Stimulated activated memory B cell treated with anti-CD40 and anti-IgM and Interleukin-4, amounts not matched to agents 10 μg/mL and 1 μg/mL and 100 μg/mL, for 72 hours (primary cell): Measurements from ENCODE around the gene TMEM45B.
"Not testable (repeated sequence)": the region's sequence is repeated elsewhere in the genome, so short reads cannot be mapped to it uniquely, and the experiment has no call there.

Experiments
- ATAC-seq: fragments of 150-1000 bp; cut with Tn5 transposase; 2 replicates; pipeline ENCODE4 v1.10.0; 2021
- H3K27ac Mint-ChIP-seq: one replicate; pipeline ENCODE4 v1.8.0; 2022; ENCODE audit warnings: mild to moderate bottlenecking, mixed read lengths
- H3K27me3 Mint-ChIP-seq: one replicate; pipeline ENCODE4 v1.8.0; 2022; ENCODE audit warnings: mixed read lengths
- H3K36me3 Mint-ChIP-seq: one replicate; pipeline ENCODE4 v1.8.0; 2022; ENCODE audit warnings: mixed read lengths
- H3K4me1 Mint-ChIP-seq: one replicate; pipeline ENCODE4 v1.8.0; 2022; ENCODE audit warnings: mixed read lengths
- H3K4me3 Mint-ChIP-seq: one replicate; pipeline ENCODE4 v1.8.0; 2022; ENCODE audit warnings: mild to moderate bottlenecking, moderate library complexity, mixed read lengths
- H3K9me3 Mint-ChIP-seq: one replicate; pipeline ENCODE4 v1.8.0; 2022; ENCODE audit warnings: mixed read lengths

TMEM45B gene

GRCh38 chr11:129855086-129855485 lies 39.4 kb downstream of the TMEM45B start:
- Mint-ChIP-seq H3K27me3 (peaks cover 4% of the 10 kb centered on the region), H3K9me3 (no peaks in the 10 kb centered on the region), H3K4me3 (no peak overlapping the region), H3K36me3 (peaks cover 9% of the 10 kb centered on the region), H3K27ac (no peak overlapping the region), H3K4me1 (no peaks in the 10 kb centered on the region)
- ATAC-seq, result no peak

- H3K27ac Mint-ChIP-seq, result no peak overlapping the region
- H3K9me3 Mint-ChIP-seq, result no peaks in the 10 kb centered on the region
- no peaks in the 10 kb centered on the region for H3K4me1 Mint-ChIP-seq
- no peak overlapping the region for H3K4me3 Mint-ChIP-seq
- no peaks in the 10 kb centered on the region for H3K27me3 Mint-ChIP-seq
- H3K36me3 Mint-ChIP-seq, result peaks cover 10% of the 10 kb centered on the region
- no peak for ATAC-seq
These were observed 40.4 kb downstream of the TMEM45B start for GRCh38 chr11:129856036-129856435.

- Mint-ChIP-seq H3K27ac (no peak overlapping the region), H3K27me3 (no peaks in the 10 kb centered on the region), H3K9me3 (no peaks in the 10 kb centered on the region), H3K36me3 (peaks cover 61% of the 10 kb centered on the region), H3K4me1 (no peaks in the 10 kb centered on the region), H3K4me3 (no peak overlapping the region)
- no peak for ATAC-seq
These were observed 46.3 kb downstream of the TMEM45B start for GRCh38 chr11:129861702-129862522.

- ATAC-seq, result no peak
- Mint-ChIP-seq H3K27me3 (no peaks in the 10 kb centered on the region), H3K36me3 (peaks cover 77% of the 10 kb centered on the region), H3K4me3 (no peak overlapping the region), H3K9me3 (no peaks in the 10 kb centered on the region), H3K27ac (no peak overlapping the region), H3K4me1 (no peaks in the 10 kb centered on the region)
These were observed 49.2 kb downstream of the TMEM45B start for GRCh38 chr11:129864811-129865210.

- no peak overlapping the region for H3K27ac Mint-ChIP-seq
- no peak overlapping the region for H3K4me3 Mint-ChIP-seq
- peak; percentile 47 for ATAC-seq
- H3K36me3 Mint-ChIP-seq, result peaks cover 80% of the 10 kb centered on the region
- H3K4me1 Mint-ChIP-seq, result no peaks in the 10 kb centered on the region
- H3K27me3 Mint-ChIP-seq, result no peaks in the 10 kb centered on the region
- no peaks in the 10 kb centered on the region for H3K9me3 Mint-ChIP-seq
These were observed 50.1 kb downstream of the TMEM45B start for GRCh38 chr11:129865701-129866100.

- no peaks in the 10 kb centered on the region for H3K27me3 Mint-ChIP-seq
- ATAC-seq, result no peak
- no peaks in the 10 kb centered on the region for H3K9me3 Mint-ChIP-seq
- H3K4me1 Mint-ChIP-seq, result no peaks in the 10 kb centered on the region
- H3K27ac Mint-ChIP-seq, result no peak overlapping the region
- no peak overlapping the region for H3K4me3 Mint-ChIP-seq
- peaks cover 86% of the 10 kb centered on the region for H3K36me3 Mint-ChIP-seq
These were observed 50.7 kb downstream of the TMEM45B start for GRCh38 chr11:129866311-129866710.

- peaks cover 82% of the 10 kb centered on the region for H3K36me3 Mint-ChIP-seq
- not testable (repeated sequence) for H3K27ac Mint-ChIP-seq
These were observed 53.0 kb downstream of the TMEM45B start for GRCh38 chr11:129868626-129869025.

GRCh38 chr11:129871914-129872313 lies 56.3 kb downstream of the TMEM45B start:
- Mint-ChIP-seq H3K4me3 (no peak overlapping the region), H3K9me3 (no peaks in the 10 kb centered on the region), H3K36me3 (peaks cover 68% of the 10 kb centered on the region), H3K27ac (no peak overlapping the region), H3K27me3 (no peaks in the 10 kb centered on the region), H3K4me1 (no peaks in the 10 kb centered on the region)
- ATAC-seq, result no peak

More at GRCh38 chr11:129868626-129869025, 53.0 kb downstream of the TMEM45B start:
- H3K4me1 Mint-ChIP-seq, ATAC-seq, H3K4me3 Mint-ChIP-seq, H3K9me3 Mint-ChIP-seq, H3K27me3 Mint-ChIP-seq: not testable (repeated sequence)

- Mint-ChIP-seq H3K4me1 (no peaks in the 10 kb centered on the region), H3K9me3 (no peaks in the 10 kb centered on the region), H3K27me3 (no peaks in the 10 kb centered on the region), H3K4me3 (no peak overlapping the region), H3K36me3 (peaks cover 87% of the 10 kb centered on the region), H3K27ac (no peak overlapping the region)
- no peak for ATAC-seq
These were observed 64.7 kb downstream of the TMEM45B start for GRCh38 chr11:129880311-129880710.

- no peaks in the 10 kb centered on the region for H3K9me3 Mint-ChIP-seq
- peaks cover 98% of the 10 kb centered on the region for H3K36me3 Mint-ChIP-seq
- H3K27ac Mint-ChIP-seq, result no peak overlapping the region
These were observed 66.0 kb downstream of the TMEM45B start for GRCh38 chr11:129881570-129882170.

GRCh38 chr11:129884581-129884980 lies 68.9 kb downstream of the TMEM45B start:
- no peaks in the 10 kb centered on the region for H3K4me1 Mint-ChIP-seq
- H3K9me3 Mint-ChIP-seq, result no peaks in the 10 kb centered on the region
- ATAC-seq, result no peak
- H3K4me3 Mint-ChIP-seq, result no peak overlapping the region
- H3K36me3 Mint-ChIP-seq, result peaks cover 92% of the 10 kb centered on the region
- H3K27ac Mint-ChIP-seq, result no peak overlapping the region
- no peaks in the 10 kb centered on the region for H3K27me3 Mint-ChIP-seq

More at GRCh38 chr11:129881570-129882170, 66.0 kb downstream of the TMEM45B start:
- no peak for ATAC-seq
- Mint-ChIP-seq H3K4me3 (no peak overlapping the region), H3K4me1 (no peaks in the 10 kb centered on the region), H3K27me3 (no peaks in the 10 kb centered on the region)

- H3K36me3 Mint-ChIP-seq, result peaks cover 92% of the 10 kb centered on the region
- no peaks in the 10 kb centered on the region for H3K4me1 Mint-ChIP-seq
- no peaks in the 10 kb centered on the region for H3K9me3 Mint-ChIP-seq
- H3K27me3 Mint-ChIP-seq, result no peaks in the 10 kb centered on the region
- ATAC-seq, result no peak
- H3K27ac Mint-ChIP-seq, result no peak overlapping the region
- no peak overlapping the region for H3K4me3 Mint-ChIP-seq
These were observed 69.7 kb downstream of the TMEM45B start for GRCh38 chr11:129885381-129885780.

GRCh38 chr11:129888451-129888850 lies 72.8 kb downstream of the TMEM45B start:
- no peaks in the 10 kb centered on the region for H3K9me3 Mint-ChIP-seq
- no peak overlapping the region for H3K4me3 Mint-ChIP-seq
- ATAC-seq, result no peak
- H3K36me3 Mint-ChIP-seq, result peaks cover 85% of the 10 kb centered on the region
- H3K4me1 Mint-ChIP-seq, result peaks cover 8% of the 10 kb centered on the region
- no peaks in the 10 kb centered on the region for H3K27me3 Mint-ChIP-seq
- no peak overlapping the region for H3K27ac Mint-ChIP-seq

- H3K27me3 Mint-ChIP-seq, result no peaks in the 10 kb centered on the region
- H3K4me1 Mint-ChIP-seq, result peaks cover 27% of the 10 kb centered on the region
- peak; percentile 2 for ATAC-seq
- peak overlapping the region; percentile 81 for H3K4me3 Mint-ChIP-seq
- H3K27ac Mint-ChIP-seq, result peak overlapping the region; percentile 90
- peaks cover 2% of the 10 kb centered on the region for H3K9me3 Mint-ChIP-seq
- peaks cover 31% of the 10 kb centered on the region for H3K36me3 Mint-ChIP-seq
These were observed 78.9 kb downstream of the TMEM45B start for GRCh38 chr11:129894278-129895125.
